Tibial artery (tissue), 4 donors: Measurements from ENCODE around the gene FARS2.

Experiments used
- DNase-seq, 2 donors: peaks; one replicate each; pipeline ENCODE4 v3.0.0-alpha.2; 2019
- H3K27ac ChIP-seq, 2 donors: fragments of 200-600 bp; sonication (generic) in 1 of 2; 1 replicate in 1 of 2; 2 replicates in 1 of 2; pipeline ENCODE4 v1.5.1; 2018 to 2019; ENCODE audit warnings: mild to moderate bottlenecking in 1 of 2
- H3K27me3 ChIP-seq, 2 donors: fragments of 200-600 bp; sonication (generic) in 1 of 2; one replicate each; pipeline versions ENCODE4 v1.5.1 to v1.6.0; 2016 to 2019
- H3K36me3 ChIP-seq, 3 donors: fragments of 200-600 bp; sonication (generic) in 2 of 3; one replicate each; pipeline ENCODE4 v1.5.1; 2016 to 2019; ENCODE audit warnings: mild to moderate bottlenecking in 2 of 3
- H3K4me1 ChIP-seq, 4 donors: fragments of 200-600 bp; sonication (generic) in 2 of 4; 1 replicate in 3 of 4; 2 replicates in 1 of 4; pipeline ENCODE4 v1.5.1; 2016 to 2019
- H3K4me3 ChIP-seq, 2 donors: fragments of 200-600 bp; sonication (generic) in 1 of 2; 1 replicate in 1 of 2; 2 replicates in 1 of 2; pipeline ENCODE4 v1.5.1; 2018 to 2019; ENCODE audit warnings: mild to moderate bottlenecking in 2 of 2
- H3K9me3 ChIP-seq, 3 donors: fragments of 200-600 bp; sonication (generic) in 1 of 3; one replicate each; pipeline ENCODE4 v1.5.1; 2016 to 2019
- intact Hi-C: fragments of 100-400 bp; cut with DNase I; formaldehyde crosslinking; loops from one replicate; pipeline ENCODE4 v1.15.0; 2023; ENCODE audit warnings: low total_unique reads
- TF ChIP-seq, protein P1 (sequence below), 2 experiments: fragments of 200-600 bp in 1 of 2; fragments of 450-650 bp in 1 of 2; IDR thresholded peaks; one replicate each; pipeline ENCODE4 v1.5.1; 2017 to 2019; ENCODE audit warnings: antibody characterized with exemption in 2 of 2, mild to moderate bottlenecking in 1 of 2, moderate library complexity in 1 of 2

The FARS2 gene

DNA sequence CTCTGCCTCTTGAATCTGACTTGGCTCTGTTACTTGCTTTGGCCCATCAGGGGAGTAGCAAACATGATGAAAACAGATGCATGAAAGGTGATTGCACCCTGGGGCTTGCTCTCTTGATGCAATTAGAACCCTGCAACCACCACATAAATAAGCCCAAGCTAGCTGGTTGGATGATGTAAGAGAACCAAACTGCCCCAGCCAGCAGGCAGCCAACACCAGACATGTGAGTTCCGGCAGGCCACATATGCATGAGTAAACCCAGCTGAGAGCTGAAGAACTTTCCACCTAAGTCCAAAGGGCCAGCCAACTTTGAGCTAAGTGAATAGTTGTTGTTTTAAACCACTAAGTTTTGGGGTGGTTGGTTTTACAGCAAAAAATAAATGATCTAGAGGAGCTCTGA lies 268.4 kb downstream of the FARS2 start:
- TF ChIP-seq, protein P1, sequence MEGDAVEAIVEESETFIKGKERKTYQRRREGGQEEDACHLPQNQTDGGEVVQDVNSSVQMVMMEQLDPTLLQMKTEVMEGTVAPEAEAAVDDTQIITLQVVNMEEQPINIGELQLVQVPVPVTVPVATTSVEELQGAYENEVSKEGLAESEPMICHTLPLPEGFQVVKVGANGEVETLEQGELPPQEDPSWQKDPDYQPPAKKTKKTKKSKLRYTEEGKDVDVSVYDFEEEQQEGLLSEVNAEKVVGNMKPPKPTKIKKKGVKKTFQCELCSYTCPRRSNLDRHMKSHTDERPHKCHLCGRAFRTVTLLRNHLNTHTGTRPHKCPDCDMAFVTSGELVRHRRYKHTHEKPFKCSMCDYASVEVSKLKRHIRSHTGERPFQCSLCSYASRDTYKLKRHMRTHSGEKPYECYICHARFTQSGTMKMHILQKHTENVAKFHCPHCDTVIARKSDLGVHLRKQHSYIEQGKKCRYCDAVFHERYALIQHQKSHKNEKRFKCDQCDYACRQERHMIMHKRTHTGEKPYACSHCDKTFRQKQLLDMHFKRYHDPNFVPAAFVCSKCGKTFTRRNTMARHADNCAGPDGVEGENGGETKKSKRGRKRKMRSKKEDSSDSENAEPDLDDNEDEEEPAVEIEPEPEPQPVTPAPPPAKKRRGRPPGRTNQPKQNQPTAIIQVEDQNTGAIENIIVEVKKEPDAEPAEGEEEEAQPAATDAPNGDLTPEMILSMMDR (IDR thresholded peaks at IDR 0.05) = no peak
- DNase-seq = no peak
- H3K9me3 ChIP-seq = no peaks in the 10 kb centered on the region
- no peaks in the 10 kb centered on the region for H3K27me3 ChIP-seq
- no peaks in the 10 kb centered on the region for H3K4me1 ChIP-seq
- no peaks in the 10 kb centered on the region for H3K36me3 ChIP-seq
- H3K4me3 ChIP-seq = no peak overlapping the region
- no peak overlapping the region for H3K27ac ChIP-seq
- intact Hi-C loops = no loop called here

DNA sequence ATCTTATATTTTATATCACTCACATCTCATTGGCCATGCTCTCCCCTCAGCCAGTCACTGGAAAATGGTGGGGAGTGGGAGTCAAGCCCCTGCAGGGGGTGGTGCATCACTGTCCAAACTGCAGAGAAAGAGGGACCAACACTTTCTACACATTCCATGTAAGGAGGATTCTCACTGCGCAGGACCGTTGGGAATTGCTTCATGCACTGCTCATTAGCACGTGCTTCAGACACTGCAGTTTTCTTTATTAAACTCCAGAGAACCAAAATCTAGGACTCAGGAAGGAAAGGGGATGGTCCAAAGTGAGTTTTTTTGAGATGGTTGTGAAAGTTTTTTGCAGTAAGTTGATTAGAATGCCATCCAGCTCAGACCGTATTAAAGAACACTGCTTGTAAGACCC lies 269.8 kb downstream of the FARS2 start:
- Histone ChIP-seq H3K4me1 (no peaks in the 10 kb centered on the region), H3K27me3 (no peaks in the 10 kb centered on the region), H3K36me3 (no peaks in the 10 kb centered on the region), H3K27ac (no peak overlapping the region), H3K9me3 (no peaks in the 10 kb centered on the region), H3K4me3 (no peak overlapping the region)
- intact Hi-C loops = no loop called here
- TF ChIP-seq, protein P1 (IDR thresholded peaks at IDR 0.05) = no peak
- DNase-seq = no peak

DNA sequence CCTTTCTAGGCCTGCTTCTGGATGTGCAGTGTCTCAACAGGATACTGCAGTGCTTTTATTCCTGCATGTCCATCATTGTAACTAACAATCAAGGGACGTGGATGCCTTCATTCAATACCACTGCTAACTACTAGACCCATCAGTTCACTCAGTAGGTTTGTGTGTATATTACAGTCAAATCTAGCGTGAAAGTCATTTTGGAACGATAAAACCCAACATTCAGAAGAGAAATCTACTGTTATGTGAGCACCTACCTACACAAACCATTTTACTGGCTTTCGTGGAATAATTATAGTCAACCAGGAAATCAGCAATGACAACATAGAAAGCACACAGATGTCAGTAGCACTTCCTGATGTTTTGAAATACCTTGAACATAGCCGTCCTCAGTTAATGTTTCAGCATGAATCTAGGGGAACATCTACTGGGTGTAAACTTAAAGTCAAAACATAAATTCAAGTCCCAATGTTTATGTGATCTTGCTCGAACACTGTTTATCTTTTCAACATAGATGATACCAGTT lies 270.6 kb downstream of the FARS2 start:
- DNase-seq = no peak
- intact Hi-C loops = no loop called here
- TF ChIP-seq, protein P1 (IDR thresholded peaks at IDR 0.05) = no peak
- Histone ChIP-seq H3K36me3 (no peaks in the 10 kb centered on the region), H3K9me3 (no peaks in the 10 kb centered on the region), H3K4me3 (no peak overlapping the region), H3K27me3 (no peaks in the 10 kb centered on the region), H3K4me1 (no peaks in the 10 kb centered on the region), H3K27ac (no peak overlapping the region)

DNA sequence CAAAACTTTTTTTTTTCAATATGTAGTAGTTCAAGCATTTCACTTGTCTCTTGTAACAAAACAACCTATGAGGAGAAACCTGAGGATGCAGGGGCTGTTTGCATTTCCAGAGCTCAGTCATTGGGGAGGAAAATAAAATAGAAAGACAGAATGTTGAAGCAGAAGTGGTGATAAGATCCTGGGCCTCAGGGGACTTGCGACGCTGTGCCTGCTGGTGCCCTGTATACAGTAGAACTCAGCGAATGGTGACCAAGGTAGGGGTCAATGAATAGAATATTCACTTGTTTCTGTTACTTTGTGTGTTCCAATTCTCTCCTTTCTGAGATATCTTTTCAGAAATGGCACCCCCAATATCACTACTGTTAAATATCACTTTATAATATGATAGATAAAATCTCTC lies 271.6 kb downstream of the FARS2 start:
- intact Hi-C loops = no loop called here
- no peaks in the 10 kb centered on the region for H3K4me1 ChIP-seq
- H3K27ac ChIP-seq = no peak overlapping the region
- no peaks in the 10 kb centered on the region for H3K9me3 ChIP-seq
- no peaks in the 10 kb centered on the region for H3K36me3 ChIP-seq
- TF ChIP-seq, protein P1 (IDR thresholded peaks at IDR 0.05) = no peak
- H3K4me3 ChIP-seq = no peak overlapping the region
- H3K27me3 ChIP-seq = no peaks in the 10 kb centered on the region
- DNase-seq = no peak

DNA sequence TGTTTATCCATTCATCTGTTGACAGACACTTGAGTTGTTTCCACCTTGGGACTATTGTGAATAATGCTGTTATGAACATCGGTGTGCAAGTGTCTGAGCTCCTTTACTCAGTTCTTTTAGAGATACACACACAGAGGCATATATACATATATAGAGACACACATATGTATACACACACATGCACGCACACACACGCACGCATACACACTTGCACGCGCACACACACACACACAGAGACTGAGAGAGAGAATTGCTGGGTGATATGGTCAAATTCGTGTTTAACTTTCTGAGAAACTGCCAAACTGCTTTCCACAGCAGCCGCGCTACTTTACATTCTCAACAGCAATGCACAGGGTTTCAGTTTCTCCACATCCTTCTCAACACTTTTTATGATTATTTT lies 273.3 kb downstream of the FARS2 start:
- intact Hi-C loops = no loop called here
- TF ChIP-seq, protein P1 (IDR thresholded peaks at IDR 0.05) = no peak

DNA sequence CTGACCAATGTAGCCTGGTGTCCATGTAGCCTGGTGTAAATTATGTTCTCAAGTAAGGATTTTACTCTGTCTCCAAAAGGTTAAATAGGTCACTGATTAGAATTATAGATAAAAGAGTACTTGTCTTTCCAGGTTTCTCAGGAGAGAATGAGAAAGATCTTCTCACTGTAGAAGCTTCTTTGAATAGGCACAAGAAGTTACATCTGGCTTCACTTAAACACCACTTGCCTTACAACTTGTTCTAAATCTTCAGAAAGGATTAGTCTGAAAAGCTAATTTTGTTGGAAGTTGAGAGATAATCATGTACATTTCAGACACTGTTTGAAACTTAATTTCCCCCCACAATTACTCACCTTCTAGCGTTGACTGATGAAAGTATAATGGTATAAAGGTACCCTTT lies 275.3 kb downstream of the FARS2 start:
- H3K4me3 ChIP-seq = no peak overlapping the region
- no peaks in the 10 kb centered on the region for H3K9me3 ChIP-seq
- TF ChIP-seq, protein P1 (IDR thresholded peaks at IDR 0.05) = no peak
- H3K4me1 ChIP-seq = no peaks in the 10 kb centered on the region
- H3K27ac ChIP-seq = no peak overlapping the region
- intact Hi-C loops = no loop called here
- no peaks in the 10 kb centered on the region for H3K36me3 ChIP-seq
- DNase-seq = no peak
- no peaks in the 10 kb centered on the region for H3K27me3 ChIP-seq

More for the DNA sequence above, 273.3 kb downstream of the FARS2 start:
- no peaks in the 10 kb centered on the region for H3K27me3 ChIP-seq
- DNase-seq = no peak
- no peaks in the 10 kb centered on the region for H3K36me3 ChIP-seq
- H3K9me3 ChIP-seq = no peaks in the 10 kb centered on the region
- no peak overlapping the region for H3K4me3 ChIP-seq
- H3K27ac ChIP-seq = no peak overlapping the region
- H3K4me1 ChIP-seq = no peaks in the 10 kb centered on the region
